Gastroesophageal sphincter (tissue), 4 donors: ENCODE data around the gene ESAM. TPM values are rescaled to one million over a fixed set of nuclear protein-coding genes. Genes with fewer than 3 reads are reported as not detected.

Experiments
- ATAC-seq: fragments of 150-250 bp; one replicate; pipeline ENCODE4 v1.9.1; 2016; ENCODE audit warnings: mild to moderate bottlenecking, moderate library complexity
- H3K27ac ChIP-seq, 4 donors: fragments of 200-600 bp; sonication (generic) in 3 of 4; 1 replicate in 3 of 4; 2 replicates in 1 of 4; pipeline ENCODE4 v1.5.1; 2016 to 2019
- H3K27me3 ChIP-seq: fragments of 200-600 bp; sonication (generic); one replicate; pipeline ENCODE4 v1.5.1; 2019
- H3K36me3 ChIP-seq, 2 donors: fragments of 200-600 bp; sonication (generic); one replicate each; pipeline ENCODE4 v1.5.1; 2019; ENCODE audit warnings: control low read depth in 1 of 2
- H3K4me1 ChIP-seq, 3 donors: fragments of 200-600 bp; sonication (generic); 1 replicate in 2 of 3; 2 replicates in 1 of 3; pipeline ENCODE4 v1.5.1; 2016 to 2019; ENCODE audit warnings: control low read depth in 2 of 3
- H3K4me3 ChIP-seq, 2 donors: fragments of 200-600 bp; sonication (generic); one replicate each; pipeline ENCODE4 v1.5.1; 2019; ENCODE audit warnings: mild to moderate bottlenecking in 1 of 2, moderate library complexity in 1 of 2
- H3K9me3 ChIP-seq, 3 donors: fragments of 200-600 bp; sonication (generic); one replicate each; pipeline ENCODE4 v1.5.1; 2017 to 2019; ENCODE audit warnings: control low read depth in 2 of 3
- CTCF ChIP-seq, 4 experiments: fragments of 200-600 bp in 2 of 4; fragments of 450-650 bp in 2 of 4; sonication (generic) in 1 of 4; IDR thresholded peaks; one replicate each; pipeline ENCODE4 v1.5.1; 2017 to 2019; ENCODE audit warnings: antibody characterized with exemption in 4 of 4, mild to moderate bottlenecking in 2 of 4, moderate library complexity in 2 of 4
- EP300 ChIP-seq: sonication (generic); formaldehyde crosslinking; IDR thresholded peaks from one replicate; pipeline ENCODE4 v1.6.1; 2017; ENCODE audit warnings: antibody characterized with exemption, mild to moderate bottlenecking
- POLR2A ChIP-seq, 2 donors: fragments of 450-650 bp; IDR thresholded peaks; one replicate each; pipeline ENCODE4 v1.6.1; 2017; ENCODE audit warnings: antibody characterized with exemption in 2 of 2, mild to moderate bottlenecking in 2 of 2, moderate library complexity in 1 of 2
- POLR2AphosphoS5 ChIP-seq: sonication (generic); formaldehyde crosslinking; IDR thresholded peaks from one replicate; pipeline ENCODE4 v1.6.1; 2017; ENCODE audit warnings: antibody characterized with exemption
- WGBS, 2 donors: methylation state at CpG; one replicate each; pipeline ENCODE4 v1.1.5; 2018; ENCODE audit warnings: low coverage in 1 of 2; 5-methylcytosine and 5-hydroxymethylcytosine counted together
- total RNA-seq, 4 donors: library from RNA; depleted of rRNA; stranded (reverse); fragments of >200 nt; gene quantifications; one replicate each; pipeline ENCODE4 v1.1.0, GENCODE V29; 2016

Gene ESAM
- total RNA-seq, 4 donors from 2014 or later, result 9.8 to 38.4 (median 22.4) TPM

GRCh38 chr11:124753205-124753604 lies 8.9 kb downstream of the ESAM start:
- Histone ChIP-seq H3K9me3 (no peaks in the 10 kb centered on the region), H3K4me3 (no peak overlapping the region), H3K36me3 (peaks cover 0 to 3% of the 10 kb centered on the region in 2 donors), H3K4me1 (peaks cover 0 to 27% (median 3%) of the 10 kb centered on the region in 3 donors), H3K27me3 (peaks cover 88% of the 10 kb centered on the region), H3K27ac (no peak overlapping the region)
- TF ChIP-seq POLR2AphosphoS5, result no peak
- TF ChIP-seq CTCF (IDR thresholded peaks at IDR 0.05), result no peak
- TF ChIP-seq POLR2A (IDR thresholded peaks at IDR 0.05), result no peak
- ATAC-seq, result no peak

GRCh38 chr11:124752471-124753102 lies 9.5 kb downstream of the ESAM start:
- H3K4me3 ChIP-seq, result no peak overlapping the region
- peaks cover 0 to 3% of the 10 kb centered on the region in 2 donors for H3K36me3 ChIP-seq
- H3K27ac ChIP-seq, result no peak overlapping the region
- ATAC-seq, result no peak
- 16 to 57% methylated on average over 5 to 6 of the region's 10 CpGs for WGBS, 2 donors
- no peaks in the 10 kb centered on the region for H3K9me3 ChIP-seq
- peaks cover 0 to 23% (median 0%) of the 10 kb centered on the region in 3 donors for H3K4me1 ChIP-seq
- TF ChIP-seq EP300 (no peak), POLR2AphosphoS5 (no peak), CTCF (IDR thresholded peaks at IDR 0.05) (no peak), POLR2A (IDR thresholded peaks at IDR 0.05) (no peak)
- H3K27me3 ChIP-seq, result peaks cover 88% of the 10 kb centered on the region

- no peak for ATAC-seq
- Histone ChIP-seq H3K27me3 (peaks cover 88% of the 10 kb centered on the region), H3K4me1 (peaks cover 0 to 23% (median 4%) of the 10 kb centered on the region in 3 donors), H3K4me3 (no peak within 1 kb of the TSS), H3K9me3 (no peaks in the 10 kb centered on the region), H3K27ac (no peak within 1 kb of the TSS), H3K36me3 (peaks cover 0 to 3% of the 10 kb centered on the region in 2 donors)
- TF ChIP-seq EP300, result no peak
- no peak for TF ChIP-seq POLR2AphosphoS5
- TF ChIP-seq CTCF (IDR thresholded peaks at IDR 0.05), result no peak
- TF ChIP-seq POLR2A (IDR thresholded peaks at IDR 0.05), result no peak
- WGBS, 2 donors, result 5 to 28% methylated on average over 4 to 15 of the region's 42 CpGs
Measured at GRCh38 chr11:124751741-124752470, 10.2 kb downstream of the ESAM start, which contains the start of gene VSIG2. Gene VSIG2, minus strand, starts transcription at chr11:124752255. Its CDS starts 118 bp downstream, at chr11:124752137.

GRCh38 chr11:124751391-124751740 lies 10.7 kb downstream of the ESAM start:
- Histone ChIP-seq H3K4me3 (no peak overlapping the region), H3K36me3 (peaks cover 0 to 3% of the 10 kb centered on the region in 2 donors), H3K27me3 (peaks cover 88% of the 10 kb centered on the region), H3K27ac (no peak overlapping the region), H3K4me1 (peaks cover 0 to 24% (median 7%) of the 10 kb centered on the region in 3 donors), H3K9me3 (no peaks in the 10 kb centered on the region)
- WGBS, 2 donors, result no CpG with 5 or more reads among the region's 11 CpGs
- no peak for ATAC-seq
- TF ChIP-seq POLR2AphosphoS5 (no peak), CTCF (IDR thresholded peaks at IDR 0.05) (no peak), EP300 (no peak), POLR2A (IDR thresholded peaks at IDR 0.05) (no peak)

- H3K4me1 ChIP-seq, result peaks cover 0 to 36% (median 12%) of the 10 kb centered on the region in 3 donors
- TF ChIP-seq EP300 (no peak), POLR2A (IDR thresholded peaks at IDR 0.05) (no peak), CTCF (IDR thresholded peaks at IDR 0.05) (no peak), POLR2AphosphoS5 (no peak)
- peaks cover 0 to 3% of the 10 kb centered on the region in 2 donors for H3K36me3 ChIP-seq
- WGBS, 2 donors, result 20% methylated on average over 1 of the region's 1 CpG; no CpG with 5 or more reads in 1 of the 2 donors
- H3K27ac ChIP-seq, result no peak overlapping the region
- no peak overlapping the region for H3K4me3 ChIP-seq
- no peaks in the 10 kb centered on the region for H3K9me3 ChIP-seq
- H3K27me3 ChIP-seq, result peaks cover 97% of the 10 kb centered on the region
- no peak for ATAC-seq
Measured at GRCh38 chr11:124749912-124750311, 12.2 kb downstream of the ESAM start.
